ENCODE data around the gene SH2D3A. TPM values are rescaled to one million over a fixed set of nuclear protein-coding genes. Genes with fewer than 3 reads are reported as not detected.

Gene SH2D3A
- total and polyA plus RNA-seq, 2 donors (not counting 1 experiment from before 2014, with no cell fraction given): not detected

DNA sequence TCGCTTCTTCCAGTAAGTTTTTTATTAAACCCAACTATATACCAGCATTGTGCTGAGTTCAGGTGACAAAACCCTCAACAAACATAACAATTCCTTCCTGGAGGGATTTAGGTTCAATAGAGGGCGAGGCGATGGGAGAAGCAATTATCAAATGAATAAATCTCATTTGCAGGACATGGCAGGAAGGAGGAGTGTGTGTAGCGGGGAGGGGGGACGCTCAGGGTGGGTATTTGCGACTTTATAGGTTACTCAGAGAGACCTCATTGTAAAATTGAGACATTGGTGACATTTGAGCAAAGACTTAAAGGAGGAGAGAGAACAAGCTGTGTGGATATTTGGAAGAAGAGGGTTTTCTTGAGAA, 50.6 kb downstream of the SH2D3A start:
- Histone ChIP-seq H3K9ac (ENCODE audit: insufficient read depth, low read length) (no peak overlapping the region), H3K79me2 (ENCODE audit: control insufficient read depth, insufficient read depth, low read length) (no peaks in the 10 kb centered on the region), H3K36me3 (ENCODE audit: control insufficient read depth, insufficient read depth, low read length) (no peaks in the 10 kb centered on the region), H2AFZ (ENCODE audit: low read length) (no peak overlapping the region), H4K20me1 (ENCODE audit: control insufficient read depth, extremely low read depth, insufficient read depth, low read length) (no peaks in the 10 kb centered on the region), H3K4me2 (ENCODE audit: extremely low read depth, insufficient read depth, low read length) (no peak overlapping the region), H3K4me1 (ENCODE audit: control insufficient read depth, extremely low read depth, insufficient read depth, low read length) (no peaks in the 10 kb centered on the region), H3K27me3 (ENCODE audit: control insufficient read depth, insufficient read depth, low read length) (no peaks in the 10 kb centered on the region), H3K9me3 (ENCODE audit: control insufficient read depth, insufficient read depth, low read depth, low read length) (no peaks in the 10 kb centered on the region), H3K4me3 (replicated peaks in 1 of 4; ENCODE audit: control extremely low read depth in 1 of 4, insufficient read depth in 1 of 4, low read depth in 3 of 4, low read length in 4 of 4) (no peak overlapping the region), H3K27ac (ENCODE audit: insufficient read depth, low read length) (no peak overlapping the region)
- TF ChIP-seq EZH2 (IDR thresholded peaks at IDR 0.05; ENCODE audit: low read length, missing control alignments): no peak
- TF ChIP-seq, protein P1, sequence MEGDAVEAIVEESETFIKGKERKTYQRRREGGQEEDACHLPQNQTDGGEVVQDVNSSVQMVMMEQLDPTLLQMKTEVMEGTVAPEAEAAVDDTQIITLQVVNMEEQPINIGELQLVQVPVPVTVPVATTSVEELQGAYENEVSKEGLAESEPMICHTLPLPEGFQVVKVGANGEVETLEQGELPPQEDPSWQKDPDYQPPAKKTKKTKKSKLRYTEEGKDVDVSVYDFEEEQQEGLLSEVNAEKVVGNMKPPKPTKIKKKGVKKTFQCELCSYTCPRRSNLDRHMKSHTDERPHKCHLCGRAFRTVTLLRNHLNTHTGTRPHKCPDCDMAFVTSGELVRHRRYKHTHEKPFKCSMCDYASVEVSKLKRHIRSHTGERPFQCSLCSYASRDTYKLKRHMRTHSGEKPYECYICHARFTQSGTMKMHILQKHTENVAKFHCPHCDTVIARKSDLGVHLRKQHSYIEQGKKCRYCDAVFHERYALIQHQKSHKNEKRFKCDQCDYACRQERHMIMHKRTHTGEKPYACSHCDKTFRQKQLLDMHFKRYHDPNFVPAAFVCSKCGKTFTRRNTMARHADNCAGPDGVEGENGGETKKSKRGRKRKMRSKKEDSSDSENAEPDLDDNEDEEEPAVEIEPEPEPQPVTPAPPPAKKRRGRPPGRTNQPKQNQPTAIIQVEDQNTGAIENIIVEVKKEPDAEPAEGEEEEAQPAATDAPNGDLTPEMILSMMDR (conservative IDR thresholded peaks at IDR 0.05 in 1 of 2, IDR thresholded peaks at IDR 0.05 in 1 of 2; ENCODE audit: low read depth in 1 of 2, low read length in 2 of 2): no peak
- no peak for DNase-seq (ENCODE audit: low read depth in 2 of 2)

- no peaks in the 10 kb centered on the region for H3K4me1 ChIP-seq (ENCODE audit: control insufficient read depth, extremely low read depth, insufficient read depth, low read length)
- no peaks in the 10 kb centered on the region for H3K36me3 ChIP-seq (ENCODE audit: control insufficient read depth, insufficient read depth, low read length)
- no peak overlapping the region for H3K27ac ChIP-seq (ENCODE audit: insufficient read depth, low read length)
- TF ChIP-seq, protein P1 (conservative IDR thresholded peaks at IDR 0.05 in 1 of 2, IDR thresholded peaks at IDR 0.05 in 1 of 2; ENCODE audit: low read depth in 1 of 2, low read length in 2 of 2): no peak
- no peak for TF ChIP-seq EZH2 (IDR thresholded peaks at IDR 0.05; ENCODE audit: low read length, missing control alignments)
- H3K27me3 ChIP-seq (ENCODE audit: control insufficient read depth, insufficient read depth, low read length): no peaks in the 10 kb centered on the region
- H3K4me3 ChIP-seq (replicated peaks in 1 of 4; ENCODE audit: control extremely low read depth in 1 of 4, insufficient read depth in 1 of 4, low read depth in 3 of 4, low read length in 4 of 4): no peak overlapping the region
- no peaks in the 10 kb centered on the region for H4K20me1 ChIP-seq (ENCODE audit: control insufficient read depth, extremely low read depth, insufficient read depth, low read length)
- H3K9ac ChIP-seq (ENCODE audit: insufficient read depth, low read length): no peak overlapping the region
- H3K4me2 ChIP-seq (ENCODE audit: extremely low read depth, insufficient read depth, low read length): no peak overlapping the region
- H3K9me3 ChIP-seq (ENCODE audit: control insufficient read depth, insufficient read depth, low read depth, low read length): no peaks in the 10 kb centered on the region
- no peak overlapping the region for H2AFZ ChIP-seq (ENCODE audit: low read length)
- no peaks in the 10 kb centered on the region for H3K79me2 ChIP-seq (ENCODE audit: control insufficient read depth, insufficient read depth, low read length)
- DNase-seq (ENCODE audit: low read depth in 2 of 2): no peak
These were observed 52.3 kb downstream of the SH2D3A start for GRCh38 chr19:6714749-6715555.

DNA sequence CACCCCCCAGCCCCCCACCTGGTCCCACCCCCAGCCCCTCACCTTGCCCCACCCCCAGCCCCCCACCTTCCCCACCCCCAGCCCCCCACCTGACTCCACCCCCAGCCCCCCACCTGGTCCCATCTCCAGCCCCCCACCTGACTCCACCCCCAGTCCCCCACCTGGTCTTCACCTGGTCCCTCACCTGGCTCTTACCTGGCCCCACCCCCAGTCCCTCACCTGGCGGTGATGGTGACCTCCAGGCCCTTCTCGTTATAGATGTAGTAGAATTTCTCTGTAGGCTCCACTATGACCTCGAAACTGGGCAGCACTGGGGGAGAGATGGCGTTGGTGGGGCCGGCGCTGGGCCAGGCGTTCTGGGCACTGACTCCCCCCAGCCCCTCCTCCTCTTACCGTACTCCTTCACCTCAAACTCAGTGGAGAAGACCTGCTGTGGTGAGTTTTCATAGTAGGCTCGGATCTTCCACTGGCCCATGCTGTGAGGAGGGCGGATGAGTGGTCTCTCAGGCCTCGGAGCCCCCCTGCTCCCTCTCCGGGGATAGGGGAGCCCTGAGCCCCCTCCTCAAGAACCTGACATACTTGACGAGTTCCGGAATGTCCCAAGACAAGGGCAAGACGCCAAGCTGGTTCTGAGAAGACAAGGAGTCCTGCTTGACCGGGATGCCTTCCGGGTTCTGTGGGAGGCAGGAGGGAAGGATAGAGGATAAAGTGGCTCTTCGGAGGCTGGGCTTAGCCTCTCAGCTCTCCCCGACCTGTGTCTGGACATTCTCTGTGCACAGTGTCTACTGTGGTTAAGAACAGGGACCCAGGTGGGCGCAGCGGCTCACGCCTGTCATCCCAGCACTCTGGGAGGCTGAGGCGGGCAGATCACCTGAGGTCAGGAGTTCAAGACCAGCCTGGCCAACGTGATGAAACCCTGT, 53.2 kb downstream of the SH2D3A start:
- Histone ChIP-seq H3K4me1 (ENCODE audit: control insufficient read depth, extremely low read depth, insufficient read depth, low read length) (no peaks in the 10 kb centered on the region), H3K27me3 (ENCODE audit: control insufficient read depth, insufficient read depth, low read length) (no peaks in the 10 kb centered on the region), H3K9ac (ENCODE audit: insufficient read depth, low read length) (no peak overlapping the region), H4K20me1 (ENCODE audit: control insufficient read depth, extremely low read depth, insufficient read depth, low read length) (no peaks in the 10 kb centered on the region), H3K36me3 (ENCODE audit: control insufficient read depth, insufficient read depth, low read length) (no peaks in the 10 kb centered on the region), H2AFZ (ENCODE audit: low read length) (no peak overlapping the region), H3K9me3 (ENCODE audit: control insufficient read depth, insufficient read depth, low read depth, low read length) (no peaks in the 10 kb centered on the region), H3K4me3 (replicated peaks in 1 of 4; ENCODE audit: control extremely low read depth in 1 of 4, insufficient read depth in 1 of 4, low read depth in 3 of 4, low read length in 4 of 4) (no peak overlapping the region), H3K27ac (ENCODE audit: insufficient read depth, low read length) (no peak overlapping the region), H3K79me2 (ENCODE audit: control insufficient read depth, insufficient read depth, low read length) (no peaks in the 10 kb centered on the region), H3K4me2 (ENCODE audit: extremely low read depth, insufficient read depth, low read length) (no peak overlapping the region)
- DNase-seq (ENCODE audit: low read depth in 2 of 2): no peak
- no peak for TF ChIP-seq EZH2 (IDR thresholded peaks at IDR 0.05; ENCODE audit: low read length, missing control alignments)
- TF ChIP-seq, protein P1 (conservative IDR thresholded peaks at IDR 0.05 in 1 of 2, IDR thresholded peaks at IDR 0.05 in 1 of 2; ENCODE audit: low read depth in 1 of 2, low read length in 2 of 2): no peak

Measured in fibroblast of lung (primary cell).